Mucosa of descending colon (tissue), 3 donors: Measurements from ENCODE around the gene CELF2. TPM values are rescaled to one million over a fixed set of nuclear protein-coding genes. Genes with fewer than 3 reads are reported as not detected.

ENCODE experiments used
- ATAC-seq: fragments of 200-7000 bp; cut with Tn5 transposase; one replicate; pipeline ENCODE4 v1.9.1; 2020; ENCODE audit warnings: mild to moderate bottlenecking, moderate library complexity
- DNase-seq, 3 donors: peaks; one replicate each; pipeline ENCODE4 v3.0.0-alpha.2; 2020
- H3K36me3 ChIP-seq: fragments of 200-600 bp; one replicate; pipeline ENCODE4 v1.8.0; 2021; ENCODE audit warnings: low read depth, mild to moderate bottlenecking
- H3K4me1 ChIP-seq: fragments of 200-600 bp; one replicate; pipeline ENCODE4 v1.8.0; 2021; ENCODE audit warnings: low read depth, mild to moderate bottlenecking
- H3K4me3 ChIP-seq: fragments of 200-600 bp; one replicate; pipeline ENCODE4 v1.8.0; 2021; ENCODE audit warnings: mild to moderate bottlenecking
- H3K9me3 ChIP-seq: fragments of 200-600 bp; one replicate; pipeline ENCODE4 v1.8.0; 2021; ENCODE audit warnings: mild to moderate bottlenecking
- CTCF ChIP-seq: fragments of 200-600 bp; IDR thresholded peaks from one replicate; pipeline ENCODE4 v1.8.0; 2022; ENCODE audit warnings: antibody characterized with exemption, mild to moderate bottlenecking
- intact Hi-C, 2 donors: fragments of 100-400 bp; cut with DNase I in 1 of 2; cut with micrococcal nuclease in 1 of 2; formaldehyde crosslinking; loops; one replicate each; pipeline versions ENCODE4 v1.11.0 to v1.11.1; 2022; cut with DNase I, micrococcal nuclease
- total RNA-seq, 3 donors: library from RNA; stranded (reverse); fragmentation: NEBNext Ultra II Directional in 2 of 3; extraction: Animal tissue kit (Norgen Biotek cat#: 25700) in 2 of 3; gene quantifications; one replicate each; pipeline versions ENCODE4 v1.2.1 to v1.2.4, GENCODE V29; 2021 to 2023
- donor health status: DM: no; HTN: no; CAD: no; lungs with moderate emphysema.
- donor health status: DM: no; HTN: no; CAD: no.
- donor health status: DM: no; HTN: yes; CAD: no.

Gene CELF2
- total RNA-seq, 3 donors from 2014 or later = 31.4 to 56.5 (median 36.1) TPM

- Histone ChIP-seq H3K4me1 (no peaks in the 10 kb centered on the region), H3K4me3 (no peak overlapping the region), H3K9me3 (no peaks in the 10 kb centered on the region), H3K36me3 (no peaks in the 10 kb centered on the region)
- DNase-seq = no peak
- no peak for ATAC-seq
- no peak for TF ChIP-seq CTCF
- intact Hi-C loops = no loop called here
Observed at GRCh38 chr10:11329062-11329673, 311.5 kb downstream of the CELF2 start.

- no peak overlapping the region for H3K4me3 ChIP-seq
- intact Hi-C loops = no loop called here
- ATAC-seq (no peak), DNase-seq (no peak)
- TF ChIP-seq CTCF = no peak
- no peaks in the 10 kb centered on the region for H3K9me3 ChIP-seq
- no peaks in the 10 kb centered on the region for H3K36me3 ChIP-seq
- H3K4me1 ChIP-seq = no peaks in the 10 kb centered on the region
Observed at GRCh38 chr10:11330383-11331045, 312.8 kb downstream of the CELF2 start.

- H3K36me3 ChIP-seq = no peaks in the 10 kb centered on the region
- no peaks in the 10 kb centered on the region for H3K4me1 ChIP-seq
- DNase-seq (no peak), ATAC-seq (no peak)
- intact Hi-C loops = no loop called here
- no peaks in the 10 kb centered on the region for H3K9me3 ChIP-seq
- H3K4me3 ChIP-seq = no peak overlapping the region
- no peak for TF ChIP-seq CTCF
Observed at GRCh38 chr10:11331046-11331577, 313.4 kb downstream of the CELF2 start.

- Histone ChIP-seq H3K4me3 (no peak overlapping the region), H3K4me1 (no peaks in the 10 kb centered on the region), H3K9me3 (no peaks in the 10 kb centered on the region), H3K36me3 (no peaks in the 10 kb centered on the region)
- intact Hi-C loops = no loop called here
- ATAC-seq (no peak), DNase-seq (no peak)
- no peak for TF ChIP-seq CTCF
Observed at GRCh38 chr10:11331726-11332125, 314.1 kb downstream of the CELF2 start.

GRCh38 chr10:11332846-11333245 is 315.2 kb downstream of the CELF2 start:
- Histone ChIP-seq H3K36me3 (no peaks in the 10 kb centered on the region), H3K4me1 (no peaks in the 10 kb centered on the region), H3K9me3 (no peaks in the 10 kb centered on the region), H3K4me3 (no peak overlapping the region)
- no peak for DNase-seq
- no peak for TF ChIP-seq CTCF
- ATAC-seq = no peak
- intact Hi-C loops = no loop called here
